HepG2 (cell line): ENCODE results near the gene DNMT3B. TPM values are rescaled to one million over a fixed set of nuclear protein-coding genes. Genes with fewer than 3 reads are reported as not detected.

Experiments
- GABPB1 ChIP-seq: IDR thresholded peaks from 2 replicates; pipeline ENCODE4 v1.6.1; 2016; ENCODE audit warnings: mild to moderate bottlenecking, missing genetic modification reagents, moderate library complexity, missing compliant biosample characterization
- GLMP ChIP-seq: sonication (generic); formaldehyde crosslinking; IDR thresholded peaks from 2 replicates; pipeline ENCODE4 v1.9.0; 2021; ENCODE audit warnings: missing genetic modification reagents, mild to moderate bottlenecking, borderline replicate concordance
- HNRNPL ChIP-seq: fragments of 200-400 bp; formaldehyde crosslinking; IDR thresholded peaks from 2 replicates; pipeline ENCODE4 v1.6.1; 2017; ENCODE audit warnings: mild to moderate bottlenecking, low read depth, low read length
- MLLT10 ChIP-seq: sonication (generic); formaldehyde crosslinking; IDR thresholded peaks from 2 replicates; pipeline ENCODE4 v1.4.0; 2020; ENCODE audit warnings: missing genetic modification reagents
- NFKB2 ChIP-seq: sonication (generic); formaldehyde crosslinking; IDR thresholded peaks from 2 replicates; pipeline ENCODE4 v1.4.0; 2020; ENCODE audit warnings: missing genetic modification reagents, borderline replicate concordance
- RARG ChIP-seq: sonication (generic); formaldehyde crosslinking; IDR thresholded peaks from 2 replicates; pipeline ENCODE4 v1.4.0; 2020; ENCODE audit warnings: low read depth, mild to moderate bottlenecking, missing genetic modification reagents
- SKI ChIP-seq: fragments of 450-650 bp; IDR thresholded peaks from one replicate; pipeline ENCODE4 v1.6.1; 2018; ENCODE audit warnings: mild to moderate bottlenecking; ENCODE audit not compliant: partially characterized antibody
- TAF1 ChIP-seq: sonication (generic); formaldehyde crosslinking; IDR thresholded peaks from 2 replicates; pipeline ENCODE4 v1.4.0; 2020; ENCODE audit warnings: missing genetic modification reagents
- TBX2 ChIP-seq: sonication (generic); formaldehyde crosslinking; IDR thresholded peaks from 2 replicates; pipeline ENCODE4 v1.5.0; 2020; ENCODE audit warnings: missing genetic modification reagents, mild to moderate bottlenecking, borderline replicate concordance
- TCF7L2 ChIP-seq: IDR thresholded peaks from 2 replicates; pipeline ENCODE4 v1.6.1; 2011; ENCODE audit warnings: mild to moderate bottlenecking, low read depth, low read length, moderate library complexity
- ZFP37 ChIP-seq: sonication (generic); formaldehyde crosslinking; IDR thresholded peaks from 2 replicates; pipeline ENCODE4 v1.4.0; 2020; ENCODE audit warnings: missing genetic modification reagents, borderline replicate concordance
- ZNF280D ChIP-seq: sonication (generic); formaldehyde crosslinking; IDR thresholded peaks from 2 replicates; pipeline ENCODE4 v1.5.1; 2020; ENCODE audit warnings: mild to moderate bottlenecking, missing genetic modification reagents
- ZNF607 ChIP-seq: sonication (generic); formaldehyde crosslinking; IDR thresholded peaks from 2 replicates; pipeline ENCODE4 v1.5.1; 2020; ENCODE audit warnings: missing genetic modification reagents, mild to moderate bottlenecking, borderline replicate concordance
- ZNF775 ChIP-seq: sonication (generic); formaldehyde crosslinking; IDR thresholded peaks from 2 replicates; pipeline ENCODE4 v1.4.0; 2020; ENCODE audit warnings: missing genetic modification reagents, mild to moderate bottlenecking, moderate library complexity, borderline replicate concordance
- ZNF776 ChIP-seq: sonication (generic); formaldehyde crosslinking; IDR thresholded peaks from 2 replicates; pipeline ENCODE4 v1.4.0; 2020; ENCODE audit warnings: mild to moderate bottlenecking, missing genetic modification reagents
- polyA plus RNA-seq, 8 experiments: library from polyadenylated mRNA; depleted of rRNA in 3 of 8; stranded (reverse) in 7 of 8; unstranded in 1 of 8; fragments of >200 nt; fragmentation: Illumina TruSeq in 4 of 8; extraction: Trizol in 4 of 8; gene quantifications; 2 replicates each; pipeline versions ENCODE4 v1.2.1 to v1.2.3, GENCODE V29; 2011 to 2016; ENCODE audit warnings: low read depth in 4 of 8, missing spikeins in 1 of 8, mixed read lengths in 1 of 8; ENCODE audit not compliant: insufficient read depth in 1 of 8
- total RNA-seq, 5 experiments: library from RNA; depleted of rRNA; stranded (reverse); fragments of >200 nt; fragmentation: Illumina TruSeq; extraction: Trizol; gene quantifications; 2 replicates each; pipeline ENCODE4 v1.2.3, GENCODE V29; 2016; ENCODE audit warnings: low read depth in 1 of 5
- TF ChIP-seq, protein P1 (sequence below): sonication (generic); formaldehyde crosslinking; IDR thresholded peaks from 2 replicates; pipeline ENCODE4 v1.4.0; 2020; ENCODE audit warnings: missing genetic modification reagents

The DNMT3B gene
- total and polyA plus RNA-seq, 2 of the 13 experiments (the other 11 are each of a cell fraction or from before 2014, with no cell fraction given), result 3.8 to 13.9 TPM

DNA sequence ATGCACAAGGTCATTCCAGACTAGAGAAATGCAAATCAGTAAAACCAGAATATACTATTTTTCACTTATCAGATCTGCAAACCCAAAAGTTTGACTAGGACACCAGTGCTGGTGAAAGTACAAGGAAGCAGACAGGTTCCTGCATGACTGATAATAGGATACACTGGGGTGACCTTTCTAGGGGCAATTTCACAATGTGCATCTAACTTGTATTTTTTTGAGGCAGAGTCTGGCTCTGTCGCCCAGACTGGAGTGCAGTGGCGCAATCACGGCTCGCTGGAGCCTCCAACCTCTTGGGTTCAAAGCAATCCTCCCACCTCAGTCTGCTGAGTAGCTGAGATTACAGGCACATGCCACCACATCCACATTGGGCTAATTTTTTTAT lies 30.3 kb upstream of the DNMT3B start (continued):
- TF ChIP-seq TCF7L2 (no peak), ZNF280D (CRISPR knock-in tag) (no peak), ZFP37 (CRISPR knock-in tag) (no peak), RARG (no peak), GLMP (CRISPR knock-in tag) (no peak), TBX2 (CRISPR knock-in tag) (no peak; the same call in 1 of the 2 replicates), ZNF607 (CRISPR knock-in tag) (no peak), NFKB2 (CRISPR knock-in tag) (no peak), ZNF775 (no peak), MLLT10 (no peak), ZNF776 (CRISPR knock-in tag) (no peak), HNRNPL (no peak), SKI (peak; percentile 91), TAF1 (CRISPR knock-in tag) (no peak), GABPB1 (no peak)
- TF ChIP-seq, protein P1, sequence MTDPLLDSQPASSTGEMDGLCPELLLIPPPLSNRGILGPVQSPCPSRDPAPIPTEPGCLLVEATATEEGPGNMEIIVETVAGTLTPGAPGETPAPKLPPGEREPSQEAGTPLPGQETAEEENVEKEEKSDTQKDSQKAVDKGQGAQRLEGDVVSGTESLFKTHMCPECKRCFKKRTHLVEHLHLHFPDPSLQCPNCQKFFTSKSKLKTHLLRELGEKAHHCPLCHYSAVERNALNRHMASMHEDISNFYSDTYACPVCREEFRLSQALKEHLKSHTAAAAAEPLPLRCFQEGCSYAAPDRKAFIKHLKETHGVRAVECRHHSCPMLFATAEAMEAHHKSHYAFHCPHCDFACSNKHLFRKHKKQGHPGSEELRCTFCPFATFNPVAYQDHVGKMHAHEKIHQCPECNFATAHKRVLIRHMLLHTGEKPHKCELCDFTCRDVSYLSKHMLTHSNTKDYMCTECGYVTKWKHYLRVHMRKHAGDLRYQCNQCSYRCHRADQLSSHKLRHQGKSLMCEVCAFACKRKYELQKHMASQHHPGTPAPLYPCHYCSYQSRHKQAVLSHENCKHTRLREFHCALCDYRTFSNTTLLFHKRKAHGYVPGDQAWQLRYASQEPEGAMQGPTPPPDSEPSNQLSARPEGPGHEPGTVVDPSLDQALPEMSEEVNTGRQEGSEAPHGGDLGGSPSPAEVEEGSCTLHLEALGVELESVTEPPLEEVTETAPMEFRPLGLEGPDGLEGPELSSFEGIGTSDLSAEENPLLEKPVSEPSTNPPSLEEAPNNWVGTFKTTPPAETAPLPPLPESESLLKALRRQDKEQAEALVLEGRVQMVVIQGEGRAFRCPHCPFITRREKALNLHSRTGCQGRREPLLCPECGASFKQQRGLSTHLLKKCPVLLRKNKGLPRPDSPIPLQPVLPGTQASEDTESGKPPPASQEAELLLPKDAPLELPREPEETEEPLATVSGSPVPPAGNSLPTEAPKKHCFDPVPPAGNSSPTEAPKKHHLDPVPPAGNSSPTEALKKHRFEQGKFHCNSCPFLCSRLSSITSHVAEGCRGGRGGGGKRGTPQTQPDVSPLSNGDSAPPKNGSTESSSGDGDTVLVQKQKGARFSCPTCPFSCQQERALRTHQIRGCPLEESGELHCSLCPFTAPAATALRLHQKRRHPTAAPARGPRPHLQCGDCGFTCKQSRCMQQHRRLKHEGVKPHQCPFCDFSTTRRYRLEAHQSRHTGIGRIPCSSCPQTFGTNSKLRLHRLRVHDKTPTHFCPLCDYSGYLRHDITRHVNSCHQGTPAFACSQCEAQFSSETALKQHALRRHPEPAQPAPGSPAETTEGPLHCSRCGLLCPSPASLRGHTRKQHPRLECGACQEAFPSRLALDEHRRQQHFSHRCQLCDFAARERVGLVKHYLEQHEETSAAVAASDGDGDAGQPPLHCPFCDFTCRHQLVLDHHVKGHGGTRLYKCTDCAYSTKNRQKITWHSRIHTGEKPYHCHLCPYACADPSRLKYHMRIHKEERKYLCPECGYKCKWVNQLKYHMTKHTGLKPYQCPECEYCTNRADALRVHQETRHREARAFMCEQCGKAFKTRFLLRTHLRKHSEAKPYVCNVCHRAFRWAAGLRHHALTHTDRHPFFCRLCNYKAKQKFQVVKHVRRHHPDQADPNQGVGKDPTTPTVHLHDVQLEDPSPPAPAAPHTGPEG (CRISPR knock-in tag), result no peak
